H9 (cell line): ENCODE measurements around the gene GALNT13. TPM values are rescaled to one million over a fixed set of nuclear protein-coding genes. Genes with fewer than 3 reads are reported as not detected.

Experiments used
- DNase-seq: peaks from one replicate; pipeline ENCODE4 v3.0.0-alpha.2; 2017
- H2AFZ ChIP-seq: one replicate; pipeline ENCODE4 v1.6.1; 2013; ENCODE audit warnings: mild to moderate bottlenecking, low read length, control low read depth, moderate library complexity
- H2AK5ac ChIP-seq: 2 replicates; pipeline ENCODE4 v1.6.1; 2013; ENCODE audit warnings: low read length, control low read depth, mixed read lengths; ENCODE audit not compliant: insufficient read length
- H2BK120ac ChIP-seq: one replicate; pipeline ENCODE4 v1.6.1; 2013; ENCODE audit warnings: low read depth, mild to moderate bottlenecking, low read length, control low read depth, inconsistent platforms; ENCODE audit not compliant: poor library complexity, severe bottlenecking
- H2BK12ac ChIP-seq: 2 replicates; pipeline ENCODE4 v1.6.1; 2013; ENCODE audit warnings: low read length, control low read depth, mixed read lengths, low read depth; ENCODE audit not compliant: insufficient read length
- H2BK15ac ChIP-seq: 2 replicates; pipeline ENCODE4 v1.6.1; 2013; ENCODE audit warnings: low read depth, low read length, control low read depth
- H2BK20ac ChIP-seq: one replicate; pipeline ENCODE4 v1.6.1; 2013; ENCODE audit warnings: low read depth, mild to moderate bottlenecking, low read length, control low read depth, inconsistent platforms; ENCODE audit not compliant: poor library complexity, severe bottlenecking
- H2BK5ac ChIP-seq: 2 replicates; pipeline ENCODE4 v1.6.1; 2013; ENCODE audit warnings: low read length, control low read depth, mixed read lengths; ENCODE audit not compliant: insufficient read length
- H3K14ac ChIP-seq: 2 replicates; pipeline ENCODE4 v1.6.1; 2013; ENCODE audit warnings: low read length, control low read depth; ENCODE audit not compliant: insufficient read depth
- H3K18ac ChIP-seq: 2 replicates; pipeline ENCODE4 v1.6.1; 2013; ENCODE audit warnings: low read depth, mild to moderate bottlenecking, mixed read lengths, low read length, control low read depth; ENCODE audit not compliant: insufficient read length
- H3K23ac ChIP-seq: 2 replicates; pipeline ENCODE4 v1.6.1; 2013; ENCODE audit warnings: low read length, control low read depth, mixed read lengths, low read depth; ENCODE audit not compliant: insufficient read length
- H3K23me2 ChIP-seq: 2 replicates; pipeline ENCODE4 v1.6.1; 2013; ENCODE audit warnings: low read depth, mild to moderate bottlenecking, mixed read lengths, low read length, control low read depth; ENCODE audit not compliant: insufficient read length, poor library complexity, severe bottlenecking
- H3K27ac ChIP-seq: 2 replicates; pipeline ENCODE4 v1.5.1; 2013; ENCODE audit warnings: low read length, control low read depth, mixed read lengths, low read depth; ENCODE audit not compliant: insufficient read length
- H3K27me3 ChIP-seq: 2 replicates; pipeline ENCODE4 v1.6.1; 2013; ENCODE audit warnings: low read length, control low read depth, inconsistent platforms; ENCODE audit not compliant: insufficient read depth
- H3K4ac ChIP-seq: 2 replicates; pipeline ENCODE4 v1.6.1; 2013; ENCODE audit warnings: low read depth, mild to moderate bottlenecking, control low read depth, inconsistent platforms, low read length, moderate library complexity
- H3K4me1 ChIP-seq: 2 replicates; pipeline ENCODE4 v1.6.1; 2013; ENCODE audit warnings: low read length, control low read depth, inconsistent platforms; ENCODE audit not compliant: insufficient read depth
- H3K4me2 ChIP-seq: 2 replicates; pipeline ENCODE4 v1.6.1; 2013; ENCODE audit warnings: low read length, control low read depth, mixed read lengths; ENCODE audit not compliant: insufficient read length, insufficient read depth
- H3K56ac ChIP-seq: 2 replicates; pipeline ENCODE4 v1.6.1; 2013; ENCODE audit warnings: low read depth, mild to moderate bottlenecking, mixed read lengths, low read length, control low read depth; ENCODE audit not compliant: insufficient read length
- H3K79me1 ChIP-seq: 2 replicates; pipeline ENCODE4 v1.6.1; 2013; ENCODE audit warnings: low read depth, mild to moderate bottlenecking, moderate library complexity, low read length, control low read depth, inconsistent platforms; ENCODE audit not compliant: insufficient read depth, poor library complexity, severe bottlenecking
- H3K79me2 ChIP-seq: 2 replicates; pipeline ENCODE4 v1.6.1; 2013; ENCODE audit warnings: low read length, control low read depth, inconsistent platforms; ENCODE audit not compliant: insufficient read depth
- H3K9ac ChIP-seq: 2 replicates; pipeline ENCODE4 v1.6.1; 2013; ENCODE audit warnings: low read length, control low read depth, mixed read lengths; ENCODE audit not compliant: insufficient read length; ENCODE audit errors: extremely low read depth
- H3K9me3 ChIP-seq: one replicate; pipeline ENCODE4 v1.6.1; 2013; ENCODE audit warnings: low read depth, low read length, inconsistent platforms; ENCODE audit not compliant: control insufficient read depth
- H3T11ph ChIP-seq: one replicate; pipeline ENCODE4 v1.6.1; 2013; ENCODE audit warnings: mild to moderate bottlenecking, low read length, control low read depth, inconsistent platforms
- H4K20me1 ChIP-seq: one replicate; pipeline ENCODE4 v1.6.1; 2013; ENCODE audit not compliant: control insufficient read depth, insufficient read length, insufficient read depth
- H4K5ac ChIP-seq: 2 replicates; pipeline ENCODE4 v1.6.1; 2013; ENCODE audit warnings: low read depth, mild to moderate bottlenecking, mixed read lengths, low read length, control low read depth; ENCODE audit not compliant: insufficient read length
- H4K8ac ChIP-seq: replicated peaks from 2 replicates; pipeline ENCODE4 v1.6.1; 2013; ENCODE audit warnings: low read length, control low read depth, mixed read lengths, low read depth; ENCODE audit not compliant: insufficient read length
- H4K91ac ChIP-seq: 2 replicates; pipeline ENCODE4 v1.6.1; 2013; ENCODE audit warnings: low read depth, mild to moderate bottlenecking, moderate library complexity, mixed read lengths, low read length, control low read depth; ENCODE audit not compliant: insufficient read length
- H3K27ac Mint-ChIP-seq, 3 experiments: 2 replicates in 2 of 3; 3 replicates in 1 of 3; pipeline ENCODE4 v1.8.0; 2020 to 2021; ENCODE audit warnings: mixed read lengths in 3 of 3, mild to moderate bottlenecking in 1 of 3, moderate library complexity in 1 of 3
- H3K27me3 Mint-ChIP-seq: 2 replicates; pipeline ENCODE4 v1.8.0; 2021; ENCODE audit warnings: low read depth, mild to moderate bottlenecking, moderate library complexity, mixed read lengths
- H3K36me3 Mint-ChIP-seq, 3 experiments: 2 replicates in 2 of 3; 3 replicates in 1 of 3; pipeline ENCODE4 v1.8.0; 2020 to 2021; ENCODE audit warnings: low read depth in 3 of 3, mixed read lengths in 3 of 3; ENCODE audit not compliant: insufficient read depth in 1 of 3
- H3K4me1 Mint-ChIP-seq, 2 experiments: 2 replicates each; pipeline ENCODE4 v1.8.0; 2020; ENCODE audit warnings: mixed read lengths in 2 of 2
- H3K4me3 Mint-ChIP-seq, 2 experiments: 2 replicates in 1 of 2; 3 replicates in 1 of 2; pipeline ENCODE4 v1.8.0; 2020 to 2021; ENCODE audit warnings: mild to moderate bottlenecking in 2 of 2, mixed read lengths in 2 of 2, moderate library complexity in 1 of 2
- H3K9me3 Mint-ChIP-seq, 2 experiments: 2 replicates in 1 of 2; 3 replicates in 1 of 2; pipeline ENCODE4 v1.8.0; 2020; ENCODE audit warnings: mild to moderate bottlenecking in 2 of 2, mixed read lengths in 2 of 2, moderate library complexity in 1 of 2
- CTCF ChIP-seq: fragments of 200-600 bp; sonication (generic); conservative IDR thresholded peaks from 3 replicates; pipeline ENCODE4 v1.8.0; 2021; ENCODE audit warnings: antibody characterized with exemption, mild to moderate bottlenecking
- WGBS: extraction: QIAGEN DNeasy Blood & Tissue Kit; methylation state at CpG from one replicate; pipeline ENCODE4 v1.1.7; 2013; ENCODE audit warnings: missing lambda C conversion rate, low lambda C conversion rate, mixed read lengths; ENCODE audit not compliant: insufficient read length; ENCODE audit errors: extremely low coverage; 5-methylcytosine and 5-hydroxymethylcytosine counted together
- total RNA-seq: library from RNA; stranded (reverse); gene quantifications from 2 replicates; pipeline ENCODE4 v1.2.1, GENCODE V29; 2021

Gene GALNT13
- total RNA-seq, 1 experiment from 2014 or later: 6.6 TPM

GRCh38 chr2:154261473-154262027 lies 389.8 kb downstream of the GALNT13 start:
- H3K18ac ChIP-seq: no peak overlapping the region
- H4K20me1 ChIP-seq: no peaks in the 10 kb centered on the region
- Mint-ChIP-seq H3K9me3 (no peaks in the 10 kb centered on the region), H3K27ac (no peak overlapping the region), H3K27me3 (no peaks in the 10 kb centered on the region), H3K36me3 (no peaks in the 10 kb centered on the region), H3K4me3 (no peak overlapping the region), H3K4me1 (no peaks in the 10 kb centered on the region)
- no peak overlapping the region for H3T11ph ChIP-seq
- no peaks in the 10 kb centered on the region for H3K27me3 ChIP-seq
- no peak for TF ChIP-seq CTCF
- no peak overlapping the region for H2BK120ac ChIP-seq
- H3K79me1 ChIP-seq: no peaks in the 10 kb centered on the region
- no peak overlapping the region for H4K5ac ChIP-seq
- H3K23ac ChIP-seq: no peak overlapping the region
- H2BK20ac ChIP-seq: no peak overlapping the region
- H3K27ac ChIP-seq: no peak overlapping the region
- no peak overlapping the region for H2AFZ ChIP-seq
- no peak overlapping the region for H2BK5ac ChIP-seq
- H2BK15ac ChIP-seq: no peak overlapping the region
- H3K23me2 ChIP-seq: no peaks in the 10 kb centered on the region
- H3K4me1 ChIP-seq: no peaks in the 10 kb centered on the region
- no peak overlapping the region for H3K56ac ChIP-seq
- H4K8ac ChIP-seq: no peak overlapping the region
- no peak overlapping the region for H2BK12ac ChIP-seq
- no peak overlapping the region for H3K9ac ChIP-seq
- no peak for DNase-seq
- no peak overlapping the region for H3K4me2 ChIP-seq
- no peak overlapping the region for H3K4ac ChIP-seq
- no peak overlapping the region for H2AK5ac ChIP-seq
- WGBS: no CpG with 5 or more reads among the region's 2 CpGs
- no peaks in the 10 kb centered on the region for H3K79me2 ChIP-seq
- H4K91ac ChIP-seq: no peak overlapping the region
- H3K9me3 ChIP-seq: no peaks in the 10 kb centered on the region
- no peak overlapping the region for H3K14ac ChIP-seq
